GM18526 (cell line): ENCODE data around the gene SEMA7A.

Experiments used
- POLR2A ChIP-seq: IDR thresholded peaks from 3 replicates; pipeline ENCODE4 v1.6.1; 2011; ENCODE audit not compliant: insufficient read length; ENCODE audit errors: extremely low read depth

The SEMA7A gene

GRCh38 chr15:74365598-74366445 lies 67.9 kb downstream of the SEMA7A start:
- no peak for TF ChIP-seq POLR2A

- TF ChIP-seq POLR2A, result no peak
These were observed 68.7 kb downstream of the SEMA7A start for GRCh38 chr15:74364936-74365597.

GRCh38 chr15:74362482-74362881 lies 71.3 kb downstream of the SEMA7A start:
- no peak for TF ChIP-seq POLR2A
